GM19238 (cell line): Measurements from ENCODE around the gene RNU1-2.
"Not testable (repeated sequence)": the region's sequence is repeated elsewhere in the genome, so short reads cannot be mapped to it uniquely, and the experiment has no call there.

Experiments used
- DNase-seq: peaks from one replicate; pipeline ENCODE4 v3.0.0; 2011; ENCODE audit warnings: low spot score; ENCODE audit not compliant: insufficient read length

RNU1-2 gene

DNA sequence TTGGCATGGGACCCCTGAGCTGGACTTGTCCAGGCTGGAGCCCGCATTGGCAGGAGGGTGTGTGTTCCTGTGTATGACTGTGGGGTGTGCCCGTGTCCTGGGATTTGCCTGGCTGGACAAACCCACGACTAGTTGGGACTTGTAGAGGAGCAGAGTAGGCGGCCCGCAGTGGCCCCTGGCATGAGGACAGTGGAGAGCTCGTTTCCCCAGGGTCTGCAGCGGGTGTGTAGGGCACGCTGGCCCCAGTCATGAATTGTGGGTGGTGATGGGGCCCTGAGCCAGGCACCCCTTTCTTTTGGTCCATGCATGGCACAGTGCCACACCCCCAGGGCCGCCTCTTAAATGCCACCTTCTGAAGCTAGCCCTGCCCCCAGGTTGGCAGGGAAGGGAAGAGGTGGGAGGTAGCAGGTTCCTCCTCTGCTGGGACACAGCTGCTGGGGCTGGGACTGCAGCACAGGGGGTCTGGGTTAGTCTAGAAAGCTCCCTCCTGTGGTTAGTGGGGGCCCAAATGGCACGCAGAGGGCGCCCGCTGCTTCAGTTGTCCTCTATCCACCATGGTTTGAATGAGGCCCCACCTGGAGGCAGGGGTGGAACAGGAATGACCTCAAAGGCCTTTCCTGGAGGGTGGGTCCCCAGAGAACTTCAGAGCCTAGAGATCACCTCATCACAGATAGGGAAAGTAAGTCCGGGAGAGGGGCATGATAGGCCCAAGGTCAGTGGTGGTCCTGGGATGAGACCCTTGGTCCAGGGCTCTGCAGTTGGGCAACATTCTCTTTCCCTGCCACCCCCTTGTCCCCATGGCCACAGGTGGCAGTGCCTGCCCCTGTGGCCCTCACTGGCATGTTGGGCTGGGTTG lies 30.1 kb downstream of the RNU1-2 start:
- no peak for DNase-seq

- DNase-seq: no peak
These were observed 30.8 kb downstream of the RNU1-2 start for GRCh38 chr1:16926491-16927073.

DNA sequence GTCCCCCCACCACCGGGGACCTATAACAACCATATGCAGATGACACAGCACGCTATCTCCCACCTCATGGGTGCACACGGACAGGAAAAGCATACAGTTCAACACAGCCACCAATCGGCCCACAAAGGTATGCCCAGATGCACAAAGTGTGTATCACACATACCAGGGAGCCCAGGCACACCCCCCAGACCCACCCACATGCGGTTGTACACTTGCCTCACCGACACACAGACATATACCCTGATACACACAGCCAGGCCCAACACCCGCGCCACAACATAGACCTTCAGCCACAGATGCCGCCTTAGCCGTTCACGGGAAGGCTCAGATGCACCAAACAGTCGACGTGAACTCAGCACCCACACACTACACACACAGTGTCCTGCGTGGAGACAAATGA lies 31.5 kb downstream of the RNU1-2 start:
- DNase-seq: no peak

DNA sequence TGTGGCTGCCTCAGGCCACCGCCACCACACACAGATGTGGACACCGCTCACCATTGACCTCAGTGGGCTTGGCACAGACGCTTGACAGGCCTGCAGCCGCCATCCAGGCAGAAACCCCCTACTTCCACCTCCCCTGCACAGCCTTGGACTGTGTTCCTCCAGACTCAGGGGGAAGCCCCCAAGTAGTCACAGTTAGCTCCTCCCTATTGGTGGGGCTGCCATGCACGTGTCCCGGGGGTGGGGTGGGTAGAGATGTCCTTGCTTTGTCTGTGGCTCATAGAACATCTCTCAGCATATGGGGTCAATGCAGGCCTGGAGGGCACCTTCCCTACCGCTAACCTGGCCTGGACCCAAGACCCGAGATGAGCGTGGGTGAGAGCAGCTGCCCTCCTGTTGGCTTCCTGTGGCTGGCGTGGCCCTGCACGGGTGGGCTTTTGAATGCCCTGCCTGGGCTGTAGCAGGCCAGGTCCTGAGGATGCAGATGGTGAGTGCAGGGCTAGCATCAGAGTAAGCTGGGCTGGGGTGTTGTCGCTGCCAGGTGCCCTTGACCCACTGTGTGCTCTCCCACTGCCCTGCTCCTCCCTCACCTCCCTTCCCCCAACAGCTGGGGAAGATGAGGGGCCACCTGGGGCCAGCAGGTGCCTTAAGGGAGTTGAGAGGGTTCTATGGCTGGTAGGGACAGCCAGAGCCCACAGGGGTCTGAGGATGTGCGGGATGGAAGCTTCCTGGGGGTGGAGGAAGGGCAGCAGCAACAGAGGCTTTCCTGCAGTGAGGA lies 32.1 kb downstream of the RNU1-2 start:
- DNase-seq: no peak

- not testable (repeated sequence) for DNase-seq
These were observed 33.6 kb downstream of the RNU1-2 start for GRCh38 chr1:16929146-16930041.

DNA sequence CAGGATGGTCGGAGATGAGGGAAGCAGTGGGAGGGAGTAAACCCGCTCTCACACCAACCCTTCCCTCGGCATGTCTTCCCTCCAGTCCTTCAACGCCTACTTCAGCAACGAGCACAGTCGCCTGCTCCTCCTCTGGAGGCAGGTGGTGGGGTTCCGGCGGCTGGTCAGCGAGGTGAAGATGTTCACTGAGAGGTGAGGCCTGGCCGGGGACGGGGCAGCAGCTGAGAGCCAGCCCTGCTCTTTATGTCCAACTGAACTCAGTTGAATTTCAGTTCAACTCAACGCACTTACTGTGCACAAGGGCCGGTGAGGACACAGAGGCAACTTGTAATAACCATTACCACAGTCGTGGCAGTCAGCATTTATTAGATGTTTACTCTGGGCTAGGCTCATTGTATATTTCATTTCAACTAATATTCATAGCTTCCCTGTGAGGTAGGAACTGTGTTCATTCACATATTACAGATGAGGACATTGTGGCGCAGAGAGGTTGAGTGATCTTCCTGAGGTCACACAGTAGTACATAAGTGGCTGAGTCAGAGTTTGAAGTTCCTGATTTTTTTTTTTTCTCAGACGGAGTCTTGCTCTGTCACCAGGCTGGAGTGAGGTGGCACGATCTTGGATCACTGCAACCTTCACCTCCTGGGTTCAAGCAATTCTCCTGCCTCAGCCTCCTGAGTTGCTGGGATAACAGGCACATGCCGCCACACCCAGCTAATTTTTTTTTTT lies 35.6 kb downstream of the RNU1-2 start:
- not testable (repeated sequence) for DNase-seq

DNA sequence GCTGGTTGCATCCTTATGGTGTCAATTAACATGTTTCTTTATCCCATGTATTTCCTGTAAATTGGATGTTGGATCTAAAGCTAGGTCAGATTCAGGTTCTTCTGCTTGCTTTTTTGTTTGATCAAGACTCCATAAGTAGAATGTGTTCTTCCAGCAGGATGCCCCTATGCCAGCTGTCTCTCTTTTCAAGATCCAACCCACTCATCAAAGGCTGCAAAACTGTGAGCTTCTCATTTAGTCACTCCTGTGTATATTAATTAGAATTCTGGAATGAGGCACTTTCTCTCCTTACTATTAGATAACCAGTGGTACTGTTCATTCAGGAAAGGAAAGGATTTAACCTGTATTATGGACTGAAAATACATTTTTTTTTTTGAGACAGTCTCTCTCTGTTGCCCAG lies 38.2 kb downstream of the RNU1-2 start:
- DNase-seq: not testable (repeated sequence)

DNA sequence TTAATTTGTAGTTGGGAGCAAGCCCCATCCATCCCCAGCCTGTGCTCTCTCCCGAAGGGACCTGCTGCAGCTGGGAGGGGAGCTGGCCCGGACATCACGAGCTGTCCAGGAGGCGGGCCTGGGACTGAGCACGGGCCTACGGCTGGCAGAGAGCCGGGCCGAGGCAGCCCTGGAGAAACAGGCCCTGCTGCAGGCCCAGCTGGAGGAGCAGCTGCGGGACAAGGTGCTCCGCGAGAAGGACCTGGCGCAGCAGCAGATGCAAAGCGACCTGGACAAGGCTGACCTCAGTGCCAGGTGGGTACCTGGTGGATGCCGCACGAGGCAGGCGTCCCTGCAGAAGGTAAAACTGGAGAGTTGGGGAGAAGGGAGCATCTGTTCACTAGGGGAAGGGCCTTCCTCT lies 40.8 kb downstream of the RNU1-2 start:
- DNase-seq: not testable (repeated sequence)

GRCh38 chr1:16938351-16939321 lies 42.9 kb downstream of the RNU1-2 start:
- DNase-seq: no peak

GRCh38 chr1:16939386-16940180 lies 43.8 kb downstream of the RNU1-2 start:
- DNase-seq: not testable (repeated sequence)

DNA sequence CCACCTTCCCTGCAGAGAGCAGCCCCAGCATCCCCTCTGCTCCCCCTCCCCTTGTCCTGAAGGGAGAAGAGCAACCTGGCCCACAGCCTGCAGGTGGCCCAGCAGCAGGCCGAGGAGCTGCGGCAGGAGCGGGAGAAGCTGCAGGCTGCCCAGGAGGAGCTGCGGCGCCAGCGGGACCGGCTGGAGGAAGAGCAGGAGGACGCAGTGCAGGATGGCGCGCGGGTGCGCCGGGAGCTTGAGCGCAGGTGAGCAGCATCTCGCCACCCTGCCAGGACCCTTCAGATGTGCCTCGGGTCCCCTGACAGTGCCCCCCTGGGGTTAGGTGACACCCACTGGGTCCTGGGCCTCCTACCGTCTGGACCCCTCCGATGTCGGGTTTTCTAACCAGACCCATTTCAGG lies 48.3 kb downstream of the RNU1-2 start:
- DNase-seq: no peak

- DNase-seq: not testable (repeated sequence)
These were observed 49.7 kb downstream of the RNU1-2 start for GRCh38 chr1:16945512-16945911.
